Astrocyte of the hippocampus (primary cell): Measurements from ENCODE around the gene CASK.

ENCODE experiments used
- DNase-seq: peaks from one replicate; pipeline ENCODE4 v3.0.0; 2011; ENCODE audit warnings: low read depth, low spot score

Gene CASK

GRCh38 chrX:41473936-41474725, 449.2 kb downstream of the CASK start:
- no peak for DNase-seq

- DNase-seq: peak; percentile 61
Measured at GRCh38 chrX:41472231-41472815, 451.0 kb downstream of the CASK start.

GRCh38 chrX:41471786-41472185, 451.6 kb downstream of the CASK start:
- DNase-seq: no peak

- DNase-seq: no peak
Measured at GRCh38 chrX:41470706-41471105, 452.6 kb downstream of the CASK start.

- DNase-seq: no peak
Measured at GRCh38 chrX:41468647-41469323, 454.6 kb downstream of the CASK start.
